ENCODE data around the gene GNAI1.
"Not testable (repeated sequence)": the region's sequence is repeated elsewhere in the genome, so short reads cannot be mapped to it uniquely, and the experiment has no call there.

GNAI1 gene

DNA sequence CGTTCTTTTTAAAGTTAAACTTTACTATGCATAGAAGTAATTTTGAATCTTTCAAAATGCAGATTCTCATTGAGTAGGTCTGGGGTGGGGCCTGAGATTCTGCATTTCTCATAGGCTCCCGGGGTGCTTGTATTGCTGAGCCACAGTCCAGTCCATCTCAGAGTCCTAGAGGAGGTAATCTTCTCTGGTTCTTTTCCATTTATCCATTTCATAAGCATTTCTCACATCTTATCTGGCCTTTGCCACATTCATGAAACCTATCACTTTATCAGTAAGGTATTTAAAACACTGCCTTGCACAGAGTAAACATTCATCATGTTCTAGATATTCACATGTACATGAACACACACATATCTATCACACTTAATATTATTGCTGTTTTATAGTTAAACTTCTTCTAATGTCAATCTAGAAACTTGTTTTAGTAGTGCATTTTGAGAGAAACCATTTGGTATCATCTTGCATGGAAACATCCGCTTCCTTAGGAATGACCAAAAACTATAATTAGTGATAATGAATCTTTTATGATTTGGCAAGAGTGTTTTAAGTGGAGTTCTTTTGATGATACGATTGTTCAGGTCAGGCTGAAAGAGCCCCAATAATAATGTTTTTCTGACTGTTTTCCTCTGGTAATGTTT is 12.0 kb downstream of the GNAI1 start:
- H3K4me3 ChIP-seq (ENCODE audit: low read depth in 1 of 2, low read length in 2 of 2): no peak overlapping the region
- no peaks in the 10 kb centered on the region for H3K36me3 ChIP-seq (ENCODE audit: insufficient read depth, low read length)
- no peaks in the 10 kb centered on the region for H3K9me3 ChIP-seq (ENCODE audit: low read length)
- H3K27ac ChIP-seq (ENCODE audit: low read depth, low read length): no peak overlapping the region
- H3K27me3 ChIP-seq (ENCODE audit: control insufficient read depth in 1 of 2, insufficient read depth in 2 of 2, low read length in 2 of 2): no peaks in the 10 kb centered on the region
- no peak overlapping the region for H3K9ac ChIP-seq (ENCODE audit: low read length)
- peaks cover 83% of the 10 kb centered on the region for H3K4me1 ChIP-seq (ENCODE audit: insufficient read depth, low read length)

DNA sequence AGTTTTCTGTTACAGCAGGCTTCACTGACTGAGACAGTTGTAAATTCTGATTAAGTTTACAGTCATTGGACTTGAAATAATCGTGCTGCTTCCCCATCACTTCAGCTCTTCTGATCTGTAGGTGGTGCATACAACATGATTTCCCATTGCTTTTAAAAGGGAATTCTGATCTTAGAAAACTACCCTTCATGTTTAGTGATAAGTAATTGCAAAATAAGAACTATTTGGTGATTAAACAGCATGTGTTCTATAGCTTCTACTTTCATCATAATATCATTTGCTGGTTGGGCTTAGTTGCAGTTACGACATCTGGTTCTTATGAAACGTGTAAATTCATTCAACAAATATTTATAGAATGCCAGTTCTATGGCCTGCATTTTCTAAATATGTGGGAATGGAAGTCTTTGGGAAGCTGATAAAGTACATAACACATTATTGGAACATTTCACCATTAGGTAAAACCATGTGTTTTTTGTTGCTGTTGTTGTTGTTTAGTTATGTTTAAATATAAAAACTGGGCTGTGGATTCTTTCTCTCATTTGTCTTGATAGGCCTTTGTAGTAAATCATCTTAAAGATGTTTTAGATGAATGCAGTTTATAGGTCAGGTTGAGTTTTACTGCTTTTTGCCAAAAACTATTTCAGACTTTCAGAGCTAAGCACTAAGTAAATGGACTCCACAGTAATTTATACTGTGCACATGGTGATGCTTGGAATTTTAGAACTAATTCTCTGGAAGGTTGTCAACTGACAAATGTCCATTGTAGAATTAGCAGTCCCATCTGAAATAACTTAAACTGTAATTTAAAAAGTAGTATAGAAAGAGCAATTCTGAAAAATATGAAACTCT is 13.1 kb downstream of the GNAI1 start:
- peak overlapping the region in 1 of 2 donors; percentile 7 for H3K4me3 ChIP-seq (ENCODE audit: low read depth in 1 of 2, low read length in 2 of 2)
- no peaks in the 10 kb centered on the region for H3K36me3 ChIP-seq (ENCODE audit: insufficient read depth, low read length)
- H3K9ac ChIP-seq (ENCODE audit: low read length): no peak overlapping the region
- H3K27me3 ChIP-seq (ENCODE audit: control insufficient read depth in 1 of 2, insufficient read depth in 2 of 2, low read length in 2 of 2): no peaks in the 10 kb centered on the region
- no peaks in the 10 kb centered on the region for H3K9me3 ChIP-seq (ENCODE audit: low read length)
- peak overlapping the region; percentile 24 for H3K27ac ChIP-seq (ENCODE audit: low read depth, low read length)
- peaks cover 73% of the 10 kb centered on the region for H3K4me1 ChIP-seq (ENCODE audit: insufficient read depth, low read length)

DNA sequence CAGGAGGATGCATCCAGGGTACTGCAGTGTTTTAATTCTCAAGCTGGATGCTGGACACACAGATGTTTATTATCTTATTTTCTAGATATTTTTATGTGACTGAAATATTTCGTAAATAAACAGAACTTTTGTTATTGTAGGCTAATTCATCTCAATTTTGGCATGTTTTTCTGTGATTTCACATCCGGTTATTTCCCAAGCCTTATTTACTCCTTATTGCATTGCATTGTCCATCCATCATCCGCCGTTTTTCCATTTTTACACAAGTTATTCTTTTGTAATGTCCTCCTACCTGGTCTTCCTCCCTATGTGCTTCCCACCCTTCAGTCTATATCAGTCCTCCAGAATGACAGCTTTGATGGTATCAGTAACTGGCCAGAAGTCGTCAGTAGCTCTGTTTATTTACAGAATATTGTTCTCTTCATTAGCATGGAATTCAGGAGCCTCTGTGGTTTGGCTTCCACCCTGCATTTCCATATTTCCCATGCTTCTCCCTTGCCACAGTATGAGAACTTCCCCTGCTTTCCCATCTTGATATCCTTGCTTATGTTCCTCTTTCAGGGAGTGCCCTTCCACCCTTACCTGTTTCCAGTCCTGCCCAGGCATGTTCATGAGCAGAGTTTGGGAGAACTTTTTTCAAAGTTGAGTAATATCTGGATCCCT is 16.1 kb downstream of the GNAI1 start:
- Histone ChIP-seq H3K9ac (ENCODE audit: low read length) (no peak overlapping the region), H3K9me3 (ENCODE audit: low read length) (no peaks in the 10 kb centered on the region), H3K27ac (ENCODE audit: low read depth, low read length) (no peak overlapping the region), H3K4me1 (ENCODE audit: insufficient read depth, low read length) (peaks cover 60% of the 10 kb centered on the region), H3K27me3 (ENCODE audit: control insufficient read depth in 1 of 2, insufficient read depth in 2 of 2, low read length in 2 of 2) (no peaks in the 10 kb centered on the region), H3K36me3 (ENCODE audit: insufficient read depth, low read length) (no peaks in the 10 kb centered on the region), H3K4me3 (ENCODE audit: low read depth in 1 of 2, low read length in 2 of 2) (no peak overlapping the region)

DNA sequence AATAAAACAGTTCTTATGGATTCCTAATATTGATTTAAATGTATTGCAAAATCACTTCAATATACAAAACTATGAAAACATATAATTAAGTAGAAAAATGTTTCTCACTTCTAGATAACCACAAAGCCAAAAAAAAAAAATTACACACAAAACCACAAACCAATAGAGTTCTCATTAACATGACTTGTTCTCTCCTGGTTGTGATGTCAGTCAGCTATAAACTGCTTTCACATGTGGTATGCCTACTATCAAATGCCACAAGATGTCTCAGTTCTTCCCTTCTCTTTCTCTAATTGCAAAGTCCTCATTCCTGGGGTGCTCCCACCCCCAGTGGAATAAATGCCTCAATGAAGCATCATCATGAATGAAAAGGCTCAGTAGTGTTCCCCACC is 16.6 kb downstream of the GNAI1 start:
- Histone ChIP-seq H3K4me1 (ENCODE audit: insufficient read depth, low read length) (peaks cover 55% of the 10 kb centered on the region), H3K9ac (ENCODE audit: low read length) (no peak overlapping the region), H3K9me3 (ENCODE audit: low read length) (no peaks in the 10 kb centered on the region)

DNA sequence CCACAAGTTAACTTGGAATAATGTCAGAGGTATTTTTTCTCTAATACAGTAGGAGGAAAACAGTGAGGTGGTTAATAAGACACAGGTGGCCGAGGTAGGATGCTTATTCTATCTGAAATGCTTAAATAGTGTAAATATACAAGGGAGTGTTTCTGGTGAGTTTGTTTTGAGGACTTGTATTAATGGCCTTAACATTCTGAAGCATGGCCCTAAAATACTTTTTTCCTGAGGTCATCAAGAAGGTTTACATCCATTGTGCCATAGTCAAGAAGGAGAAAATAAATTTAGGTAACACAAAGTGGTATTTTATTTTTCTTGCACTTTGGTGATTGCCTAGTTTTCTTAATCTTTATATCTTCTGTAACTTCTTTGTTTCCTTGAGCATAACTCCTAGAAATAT is 18.8 kb downstream of the GNAI1 start:
- H3K4me3 ChIP-seq (ENCODE audit: low read depth in 1 of 2, low read length in 2 of 2): no peak overlapping the region
- peaks cover 35% of the 10 kb centered on the region for H3K4me1 ChIP-seq (ENCODE audit: insufficient read depth, low read length)
- no peak overlapping the region for H3K9ac ChIP-seq (ENCODE audit: low read length)
- no peak overlapping the region for H3K27ac ChIP-seq (ENCODE audit: low read depth, low read length)
- H3K27me3 ChIP-seq (ENCODE audit: control insufficient read depth in 1 of 2, insufficient read depth in 2 of 2, low read length in 2 of 2): no peaks in the 10 kb centered on the region
- no peaks in the 10 kb centered on the region for H3K36me3 ChIP-seq (ENCODE audit: insufficient read depth, low read length)
- no peaks in the 10 kb centered on the region for H3K9me3 ChIP-seq (ENCODE audit: low read length)

More for the DNA sequence above, 16.6 kb downstream of the GNAI1 start:
- Histone ChIP-seq H3K27ac (ENCODE audit: low read depth, low read length) (no peak overlapping the region), H3K4me3 (ENCODE audit: low read depth in 1 of 2, low read length in 2 of 2) (no peak overlapping the region), H3K27me3 (ENCODE audit: control insufficient read depth in 1 of 2, insufficient read depth in 2 of 2, low read length in 2 of 2) (no peaks in the 10 kb centered on the region), H3K36me3 (ENCODE audit: insufficient read depth, low read length) (no peaks in the 10 kb centered on the region)

DNA sequence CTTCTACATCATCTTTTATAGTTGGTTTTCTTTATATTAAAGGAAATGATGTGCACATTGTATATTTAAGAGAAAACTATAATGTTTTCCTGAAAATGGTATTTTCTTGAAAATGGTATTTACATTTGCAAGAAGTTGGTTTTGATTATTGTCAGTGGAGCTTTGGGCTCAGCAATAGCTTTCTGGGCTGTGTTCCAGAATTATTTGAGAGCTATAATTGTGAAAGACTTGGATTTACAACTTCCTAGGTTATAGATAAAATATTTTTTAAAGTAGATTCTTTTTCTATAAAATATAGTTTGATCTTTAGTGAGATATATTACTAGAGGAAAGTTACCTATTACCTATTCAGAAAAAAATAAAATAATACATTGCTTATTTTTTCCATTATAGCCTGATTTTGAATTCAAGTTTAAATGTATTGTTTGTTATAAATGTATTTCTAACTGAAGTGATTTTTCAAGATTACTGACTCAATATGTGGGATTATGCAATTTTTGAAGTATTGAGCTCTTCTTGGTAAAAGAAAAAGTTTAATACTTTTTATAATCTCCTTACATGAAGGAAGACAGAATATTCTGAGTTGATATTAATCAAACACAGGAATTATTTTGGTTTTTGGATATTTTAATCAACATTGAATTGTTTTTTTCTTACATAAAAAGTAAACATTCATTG is 20.2 kb downstream of the GNAI1 start:
- no peak overlapping the region for H3K4me3 ChIP-seq (ENCODE audit: low read depth in 1 of 2, low read length in 2 of 2)
- H3K9me3 ChIP-seq (ENCODE audit: low read length): no peaks in the 10 kb centered on the region
- no peaks in the 10 kb centered on the region for H3K36me3 ChIP-seq (ENCODE audit: insufficient read depth, low read length)
- H3K27ac ChIP-seq (ENCODE audit: low read depth, low read length): no peak overlapping the region
- H3K27me3 ChIP-seq (ENCODE audit: control insufficient read depth in 1 of 2, insufficient read depth in 2 of 2, low read length in 2 of 2): no peaks in the 10 kb centered on the region
- no peak overlapping the region for H3K9ac ChIP-seq (ENCODE audit: low read length)
- H3K4me1 ChIP-seq (ENCODE audit: insufficient read depth, low read length): peaks cover 24% of the 10 kb centered on the region

DNA sequence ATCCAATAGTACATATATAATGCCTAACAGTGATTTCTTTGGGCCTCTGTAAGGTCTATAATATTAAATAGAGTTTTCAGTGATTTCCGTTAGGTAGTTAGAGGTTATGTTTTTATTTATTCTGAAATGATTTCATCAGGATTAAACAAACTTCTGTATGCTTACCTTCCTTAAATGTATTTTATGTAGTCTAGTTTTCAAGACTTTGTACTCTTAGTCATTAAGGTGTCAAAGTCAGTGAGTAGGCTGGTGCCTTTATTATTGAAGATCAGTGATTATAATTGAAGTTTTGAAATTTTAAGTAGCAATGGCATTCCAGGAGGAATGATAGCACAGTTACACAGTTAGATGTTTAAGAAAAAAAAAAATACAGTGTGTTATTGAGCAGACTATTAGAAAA is 20.7 kb downstream of the GNAI1 start:
- Histone ChIP-seq H3K27ac (ENCODE audit: low read depth, low read length) (no peak overlapping the region), H3K36me3 (ENCODE audit: insufficient read depth, low read length) (no peaks in the 10 kb centered on the region), H3K9me3 (ENCODE audit: low read length) (no peaks in the 10 kb centered on the region), H3K4me1 (ENCODE audit: insufficient read depth, low read length) (peaks cover 24% of the 10 kb centered on the region), H3K4me3 (ENCODE audit: low read depth in 1 of 2, low read length in 2 of 2) (no peak overlapping the region), H3K27me3 (ENCODE audit: control insufficient read depth in 1 of 2, insufficient read depth in 2 of 2, low read length in 2 of 2) (no peaks in the 10 kb centered on the region), H3K9ac (ENCODE audit: low read length) (no peak overlapping the region)

DNA sequence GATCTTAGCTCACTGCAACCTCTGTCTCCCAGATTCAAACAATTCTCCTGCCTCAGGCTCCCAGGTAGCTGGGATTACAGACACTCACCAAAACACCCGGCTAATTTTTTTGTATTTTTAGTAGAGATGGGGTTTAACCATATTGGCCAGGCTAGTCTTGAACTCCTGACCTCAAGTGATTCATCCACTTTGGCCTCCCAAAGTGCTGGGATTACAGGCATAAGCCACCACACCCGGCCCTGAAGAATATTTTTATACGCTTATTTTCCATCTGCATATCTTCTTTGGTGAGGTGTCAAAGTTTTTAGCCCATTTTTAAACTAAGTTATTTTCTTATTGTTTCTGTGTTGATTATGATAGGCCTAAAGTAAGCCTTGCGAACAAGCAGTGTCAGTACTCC is 23.1 kb downstream of the GNAI1 start:
- not testable (repeated sequence) for H3K27ac ChIP-seq (ENCODE audit: low read depth, low read length)

DNA sequence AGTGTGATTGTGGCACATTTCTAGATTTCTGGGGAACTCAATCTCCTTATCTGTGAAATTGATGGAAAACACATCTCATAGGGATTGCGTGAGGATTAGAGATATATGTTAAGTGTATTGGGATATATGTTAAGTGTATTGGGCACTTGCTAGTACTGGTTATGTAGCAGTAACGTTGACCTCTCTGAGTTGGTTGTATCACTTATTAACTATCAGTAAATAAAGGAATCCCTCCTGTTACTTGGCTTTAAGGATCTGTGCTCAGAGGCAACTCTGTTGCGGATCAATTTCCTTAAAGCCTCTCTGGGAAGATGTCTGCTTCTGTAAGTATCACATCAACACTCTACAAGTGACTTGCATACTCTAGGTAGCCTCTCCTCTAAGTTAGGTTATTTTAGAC is 25.2 kb downstream of the GNAI1 start:
- Histone ChIP-seq H3K36me3 (ENCODE audit: insufficient read depth, low read length) (no peaks in the 10 kb centered on the region), H3K27ac (ENCODE audit: low read depth, low read length) (no peak overlapping the region), H3K9me3 (ENCODE audit: low read length) (no peaks in the 10 kb centered on the region), H3K9ac (ENCODE audit: low read length) (no peak overlapping the region), H3K4me3 (ENCODE audit: low read depth in 1 of 2, low read length in 2 of 2) (no peak overlapping the region), H3K4me1 (ENCODE audit: insufficient read depth, low read length) (peaks cover 21% of the 10 kb centered on the region), H3K27me3 (ENCODE audit: control insufficient read depth in 1 of 2, insufficient read depth in 2 of 2, low read length in 2 of 2) (no peaks in the 10 kb centered on the region)

More for the DNA sequence above, 23.1 kb downstream of the GNAI1 start:
- peaks cover 29% of the 10 kb centered on the region for H3K4me1 ChIP-seq (ENCODE audit: insufficient read depth, low read length)
- H3K36me3 ChIP-seq (ENCODE audit: insufficient read depth, low read length); H3K27me3 ChIP-seq (ENCODE audit: control insufficient read depth in 1 of 2, insufficient read depth in 2 of 2, low read length in 2 of 2); H3K9ac ChIP-seq (ENCODE audit: low read length); H3K9me3 ChIP-seq (ENCODE audit: low read length); H3K4me3 ChIP-seq (ENCODE audit: low read depth in 1 of 2, low read length in 2 of 2): not testable (repeated sequence)

DNA sequence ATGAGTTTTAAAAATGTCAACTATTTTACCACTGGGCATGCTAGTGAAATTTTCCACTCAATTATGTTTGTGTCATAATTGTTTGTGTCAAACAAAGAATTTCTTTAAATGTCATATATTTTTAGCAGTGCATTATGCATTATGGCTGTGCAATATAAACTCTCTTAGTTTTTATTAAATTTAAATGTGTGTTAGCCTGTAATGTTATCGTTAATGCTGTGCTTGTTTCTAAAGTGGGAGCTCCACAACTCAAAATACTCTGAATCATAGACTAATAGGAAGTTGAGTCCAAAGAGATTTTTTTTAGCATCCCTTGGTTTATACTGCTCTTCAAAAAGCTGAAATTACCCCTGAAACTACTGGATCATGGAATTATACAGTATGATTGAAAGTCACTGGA is 26.8 kb downstream of the GNAI1 start:
- H3K9ac ChIP-seq (ENCODE audit: low read length): no peak overlapping the region
- no peaks in the 10 kb centered on the region for H3K27me3 ChIP-seq (ENCODE audit: control insufficient read depth in 1 of 2, insufficient read depth in 2 of 2, low read length in 2 of 2)
- H3K4me3 ChIP-seq (ENCODE audit: low read depth in 1 of 2, low read length in 2 of 2): no peak overlapping the region
- no peaks in the 10 kb centered on the region for H3K9me3 ChIP-seq (ENCODE audit: low read length)
- no peak overlapping the region for H3K27ac ChIP-seq (ENCODE audit: low read depth, low read length)
- H3K4me1 ChIP-seq (ENCODE audit: insufficient read depth, low read length): peaks cover 26% of the 10 kb centered on the region
- no peaks in the 10 kb centered on the region for H3K36me3 ChIP-seq (ENCODE audit: insufficient read depth, low read length)

DNA sequence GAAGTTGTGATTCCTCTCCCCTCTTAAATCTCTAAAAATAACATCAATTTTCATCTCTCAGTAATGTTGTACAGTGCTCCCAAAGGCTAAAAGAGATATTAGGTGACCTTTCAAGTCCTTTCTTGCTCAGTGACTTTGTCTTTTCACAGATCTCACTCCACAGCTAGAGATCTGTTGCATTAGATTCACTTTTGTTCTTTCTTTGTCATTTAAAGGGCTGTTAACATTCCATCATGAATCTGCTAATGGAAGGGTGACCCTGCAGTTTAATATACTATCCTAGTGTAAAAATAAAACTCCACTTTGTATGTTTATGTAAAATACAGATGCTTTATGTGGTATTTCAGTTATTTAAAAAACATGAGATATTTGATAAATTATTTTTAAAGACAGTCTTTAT is 30.5 kb downstream of the GNAI1 start:
- no peak overlapping the region for H3K4me3 ChIP-seq (ENCODE audit: low read depth in 1 of 2, low read length in 2 of 2)
- no peaks in the 10 kb centered on the region for H3K36me3 ChIP-seq (ENCODE audit: insufficient read depth, low read length)
- H3K4me1 ChIP-seq (ENCODE audit: insufficient read depth, low read length): peaks cover 22% of the 10 kb centered on the region
- no peaks in the 10 kb centered on the region for H3K9me3 ChIP-seq (ENCODE audit: low read length)
- no peak overlapping the region for H3K27ac ChIP-seq (ENCODE audit: low read depth, low read length)
- H3K27me3 ChIP-seq (ENCODE audit: control insufficient read depth in 1 of 2, insufficient read depth in 2 of 2, low read length in 2 of 2): no peaks in the 10 kb centered on the region
- no peak overlapping the region for H3K9ac ChIP-seq (ENCODE audit: low read length)
